ENCODE results near the gene RAPGEF6.

DNA sequence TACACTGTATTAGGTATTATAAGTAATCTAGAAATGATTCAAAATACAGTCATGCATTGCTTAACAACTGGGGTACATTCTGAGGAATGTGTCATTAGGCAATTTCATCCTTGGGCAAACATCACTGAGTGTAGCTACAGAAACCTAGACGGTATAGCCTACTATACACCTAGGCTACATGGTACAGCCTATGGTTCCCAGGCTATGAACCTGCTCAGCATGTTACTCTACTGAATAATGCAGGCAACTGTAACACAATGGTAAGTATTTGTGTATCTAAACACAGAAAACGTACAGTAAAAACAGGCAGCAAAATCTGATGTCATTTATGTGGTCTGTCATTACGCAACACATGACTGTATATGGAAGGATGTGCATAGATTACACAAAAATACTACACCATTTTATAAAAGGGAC, 96.8 kb downstream of the RAPGEF6 start:
- TF ChIP-seq CTCF (IDR thresholded peaks at IDR 0.05) (no peak), POLR2A (IDR thresholded peaks at IDR 0.05) (no peak), EP300 (IDR thresholded peaks at IDR 0.05) (no peak)
